T-helper 1 cell (primary cell): ENCODE data around the gene ADCYAP1R1.

ENCODE experiments used
- DNase-seq, 5 donors: peaks; one replicate each; pipeline ENCODE4 v3.0.0-alpha.2; 2012 to 2020

ADCYAP1R1 gene

DNA sequence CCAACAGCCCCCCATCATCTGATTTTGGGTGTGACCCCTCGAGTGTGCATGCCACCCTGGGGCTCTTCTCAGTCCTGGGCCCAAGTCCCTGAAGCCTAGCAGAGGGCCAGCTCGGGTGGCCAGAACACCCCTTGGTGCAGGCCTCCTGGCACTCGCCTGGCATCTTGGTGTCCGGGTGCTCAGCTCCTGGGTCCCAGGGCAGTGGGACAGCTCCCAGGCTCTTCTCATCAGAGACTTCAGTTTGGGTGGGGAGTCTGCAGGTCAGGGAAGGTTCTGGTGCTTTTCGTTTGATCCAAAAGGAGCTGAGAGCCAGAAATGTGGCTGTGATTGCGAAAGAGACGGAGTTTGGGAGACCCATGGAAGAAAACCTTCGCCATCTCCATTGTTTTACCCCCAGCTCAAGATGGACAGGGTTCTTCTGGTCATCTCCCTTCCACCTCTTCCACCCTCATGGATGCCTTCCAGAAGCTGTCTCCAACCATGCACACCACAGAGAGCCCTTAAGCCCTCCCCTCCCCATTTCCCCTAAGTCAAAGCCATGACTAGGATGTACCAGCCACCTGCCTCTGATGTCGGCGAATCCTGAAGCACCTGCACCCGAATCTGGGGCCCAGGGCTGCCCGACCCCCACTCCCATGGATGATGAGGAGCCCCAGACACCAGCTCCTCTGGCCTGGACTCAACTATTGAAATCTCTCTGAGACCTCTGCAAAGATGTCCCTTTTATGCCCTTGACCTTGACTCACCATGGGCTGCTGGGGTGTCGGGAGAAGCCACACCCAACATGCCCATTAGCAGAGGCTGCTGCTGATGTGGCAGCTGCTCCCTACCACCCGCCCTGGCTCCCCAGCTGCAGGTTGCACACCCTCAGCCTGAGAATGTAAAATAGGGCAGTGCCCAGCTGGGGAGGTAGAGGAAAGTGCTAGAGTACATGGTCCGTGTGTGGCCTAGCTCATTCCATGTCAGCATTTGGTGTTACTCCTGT lies 55.3 kb downstream of the ADCYAP1R1 start:
- no peak for DNase-seq

DNA sequence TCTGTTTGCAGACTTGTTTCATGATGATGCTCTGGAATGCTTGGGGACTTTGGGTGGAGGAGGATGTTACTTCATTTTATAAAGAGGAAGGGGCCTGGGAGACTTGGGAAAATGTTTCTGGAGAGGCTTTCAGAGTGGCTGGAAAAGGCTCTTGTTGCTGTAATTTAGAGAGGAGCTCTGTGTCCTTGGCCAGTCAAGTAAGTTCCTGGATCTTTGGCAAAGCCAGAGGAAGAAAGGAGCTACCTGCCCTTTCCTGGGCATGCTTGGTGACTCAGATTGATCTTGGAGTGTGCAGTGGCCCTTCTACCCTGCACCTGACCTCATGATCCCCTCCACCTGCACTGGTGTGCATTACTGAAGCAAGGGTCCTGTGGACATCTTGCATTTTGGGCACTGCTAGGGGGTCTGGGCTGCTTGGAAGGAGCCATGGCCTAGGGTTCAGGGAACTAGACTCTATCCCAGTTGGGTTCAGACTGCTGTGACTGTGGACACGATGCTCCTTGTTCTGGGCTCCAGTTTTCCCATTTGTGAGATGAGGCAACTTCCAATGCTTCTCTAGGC lies 56.1 kb downstream of the ADCYAP1R1 start:
- DNase-seq, result no peak

DNA sequence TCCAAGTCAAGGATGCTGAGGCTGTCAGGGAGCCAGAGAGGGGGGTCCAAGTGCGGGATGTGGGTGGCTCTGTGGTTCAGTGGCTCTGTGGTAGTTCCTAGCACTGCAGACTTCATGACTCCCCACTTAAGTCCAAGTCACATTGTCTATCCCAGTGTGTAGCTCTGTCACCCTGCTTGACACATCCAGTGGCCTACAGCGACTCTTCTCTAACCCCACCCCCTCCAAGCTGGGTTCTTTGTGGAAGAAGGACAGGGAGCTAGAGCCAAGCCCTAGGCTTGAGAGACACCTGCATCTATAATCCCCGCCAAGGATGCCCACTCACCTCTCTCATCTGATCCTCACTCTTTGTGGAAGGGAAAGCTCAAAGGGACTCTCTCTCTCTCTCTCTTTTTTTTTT lies 57.6 kb downstream of the ADCYAP1R1 start:
- DNase-seq, result no peak

GRCh38 chr7:31110331-31111108 lies 58.4 kb downstream of the ADCYAP1R1 start:
- DNase-seq, result no peak

DNA sequence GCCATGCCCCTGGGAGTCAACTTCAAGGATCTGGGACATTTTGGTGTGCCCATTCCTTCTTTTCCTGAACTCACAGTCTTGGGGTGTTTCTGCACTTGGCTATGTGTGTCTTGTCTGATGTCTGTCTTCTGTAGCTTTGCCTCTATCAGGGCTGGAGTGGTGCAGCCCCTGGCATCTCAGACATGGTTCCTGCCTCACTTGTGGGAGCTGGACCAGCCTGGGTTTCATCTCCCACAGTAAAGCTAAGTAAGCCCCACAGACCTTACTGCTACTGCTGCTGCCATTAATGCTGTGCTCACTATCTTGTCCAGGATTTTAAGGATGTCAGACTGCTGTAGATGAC lies 59.0 kb downstream of the ADCYAP1R1 start:
- no peak for DNase-seq

DNA sequence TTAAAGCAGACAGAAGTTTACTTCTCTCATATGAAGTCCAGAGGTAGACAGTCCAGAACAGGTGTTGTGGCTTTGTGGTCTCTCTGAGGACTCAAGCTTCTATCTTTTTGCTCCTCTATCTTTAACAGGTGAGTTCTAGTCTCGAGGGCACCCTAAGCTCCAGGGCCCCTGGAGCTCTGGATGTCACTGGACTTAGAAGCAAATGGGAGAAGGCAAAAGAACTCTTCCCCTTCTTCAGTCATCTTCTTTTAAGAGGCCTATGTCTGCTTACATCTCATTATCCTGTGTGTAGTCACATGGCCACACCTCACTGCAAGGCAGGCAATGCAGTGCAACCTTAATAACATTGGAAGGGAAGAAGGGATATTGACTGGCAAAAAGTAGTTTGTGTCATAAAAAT lies 61.6 kb downstream of the ADCYAP1R1 start:
- no peak for DNase-seq

GRCh38 chr7:31114593-31115343 lies 62.7 kb downstream of the ADCYAP1R1 start:
- DNase-seq, result no peak

GRCh38 chr7:31116615-31117014 lies 64.5 kb downstream of the ADCYAP1R1 start:
- no peak for DNase-seq

GRCh38 chr7:31119249-31119648 lies 67.1 kb downstream of the ADCYAP1R1 start:
- no peak for DNase-seq

- no peak for DNase-seq
These were observed 68.8 kb downstream of the ADCYAP1R1 start for GRCh38 chr7:31120800-31121513.

- no peak for DNase-seq
These were observed 69.5 kb downstream of the ADCYAP1R1 start for GRCh38 chr7:31121601-31122000.

DNA sequence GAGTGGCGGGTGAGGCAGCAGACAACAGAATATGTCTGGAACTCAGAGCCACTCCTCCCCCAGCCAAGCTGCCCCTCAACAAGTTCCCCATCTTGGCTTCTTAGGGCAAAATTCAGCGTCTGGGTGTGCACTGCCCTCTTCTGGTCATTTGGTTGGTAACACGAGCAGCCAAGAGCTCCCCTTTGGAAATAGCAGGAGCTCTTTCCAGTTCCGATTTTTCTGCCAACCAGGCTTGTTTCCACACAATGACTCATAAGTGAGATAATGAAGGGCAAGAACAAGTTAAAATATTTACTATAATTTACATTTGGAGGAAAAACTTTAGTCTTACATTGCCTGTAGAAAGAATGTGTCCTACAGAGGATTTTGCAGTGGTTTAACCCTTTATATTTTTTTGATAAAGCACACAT lies 70.5 kb downstream of the ADCYAP1R1 start:
- DNase-seq, result peak in 2 of 5 donors; percentile 14 to 19

DNA sequence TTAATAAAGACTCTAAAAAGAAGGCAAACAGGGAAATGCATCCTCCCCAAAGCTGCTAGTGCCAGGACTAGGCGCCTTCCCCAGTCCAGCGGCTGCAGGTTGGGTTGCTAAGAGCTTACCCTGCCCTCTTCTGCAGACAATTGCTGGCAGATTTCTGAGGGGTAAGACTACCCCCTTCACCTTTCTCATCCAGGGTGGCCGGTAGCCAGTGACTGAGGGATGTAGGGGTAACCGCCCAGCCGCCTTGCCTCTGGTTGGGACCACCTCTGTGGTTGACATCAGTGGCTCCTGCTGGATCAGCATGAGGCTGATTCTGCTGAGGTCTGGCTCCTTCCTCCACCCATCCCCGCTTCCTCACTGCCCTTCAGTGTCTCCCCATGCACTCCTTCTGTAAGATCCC lies 71.2 kb downstream of the ADCYAP1R1 start:
- no peak for DNase-seq

DNA sequence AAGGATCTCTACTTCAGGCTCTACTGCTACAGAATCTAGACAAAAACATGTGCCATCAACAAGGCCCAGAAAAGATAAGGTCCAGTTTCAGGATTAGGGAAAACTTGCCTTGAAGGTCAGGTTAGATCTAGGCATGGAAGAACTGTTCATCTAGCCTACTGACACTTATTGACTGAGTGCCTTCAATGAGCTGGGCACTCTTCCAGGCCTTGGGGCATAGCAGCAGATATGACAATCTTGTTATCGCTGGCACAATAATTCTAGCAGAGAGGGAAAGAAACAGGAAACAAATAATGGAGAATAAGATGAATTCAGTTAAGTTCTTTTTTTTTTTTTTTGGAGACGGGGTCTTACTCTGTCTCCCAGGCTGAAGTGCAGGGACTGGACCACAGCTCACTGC lies 71.6 kb downstream of the ADCYAP1R1 start:
- DNase-seq, result no peak

GRCh38 chr7:31125171-31125570 lies 73.1 kb downstream of the ADCYAP1R1 start:
- no peak for DNase-seq

DNA sequence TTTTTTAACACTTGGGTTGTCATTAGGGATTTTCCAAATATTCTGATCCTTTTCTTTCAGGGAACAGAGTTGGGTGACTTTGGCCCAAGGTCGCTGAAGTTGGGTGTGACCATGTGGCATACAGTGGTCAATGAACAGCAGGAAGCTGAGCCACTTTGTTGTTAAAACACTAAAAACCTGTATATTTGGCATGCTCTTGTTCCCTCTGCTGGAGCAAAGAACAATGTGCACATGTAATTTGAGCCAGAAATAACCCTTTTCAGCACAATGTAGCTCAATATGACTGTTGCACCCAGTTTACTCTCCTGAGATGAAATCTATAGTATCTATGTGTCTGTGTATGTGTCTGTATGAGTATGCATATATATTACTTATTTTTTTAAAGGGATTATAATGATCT lies 74.9 kb downstream of the ADCYAP1R1 start:
- DNase-seq, result no peak

DNA sequence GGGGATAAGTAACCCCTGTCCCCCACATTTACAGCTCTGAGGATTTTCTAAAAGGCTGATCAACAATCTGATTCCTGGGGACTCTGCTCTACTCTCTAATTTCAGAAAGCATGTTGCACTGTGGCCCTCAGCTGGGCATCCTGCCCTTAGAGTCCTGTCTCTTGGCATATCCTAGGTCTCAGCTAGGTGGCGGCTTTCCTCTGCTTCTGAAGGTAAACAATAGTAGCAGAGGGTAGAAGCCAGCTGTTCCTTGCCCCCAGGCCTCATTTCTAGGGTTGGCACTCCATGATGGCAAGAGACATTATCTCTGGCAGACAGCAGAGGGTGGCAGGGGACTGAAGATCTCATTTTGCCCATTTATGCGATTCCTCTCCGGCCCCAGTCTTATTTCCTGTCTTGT lies 77.0 kb downstream of the ADCYAP1R1 start:
- no peak for DNase-seq

DNA sequence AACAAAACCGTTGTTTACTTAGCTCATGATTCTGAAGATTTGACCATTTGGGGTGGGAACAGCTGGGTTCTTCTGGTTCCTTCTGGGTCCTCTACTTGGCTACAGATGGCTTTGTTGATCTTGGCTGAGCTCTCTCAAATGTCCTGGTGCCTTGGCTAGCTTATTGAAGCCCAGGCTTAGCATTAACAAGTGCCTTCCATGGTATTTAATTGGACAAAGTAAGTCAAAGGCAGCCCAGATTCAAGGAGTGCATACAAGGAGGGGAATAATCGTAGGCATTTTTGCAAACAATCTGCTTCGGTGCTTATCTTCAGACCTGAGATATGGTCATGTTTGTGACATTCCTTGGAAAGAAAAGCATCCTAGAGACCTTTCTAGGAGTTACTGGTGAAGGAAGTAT lies 81.4 kb downstream of the ADCYAP1R1 start:
- no peak for DNase-seq

DNA sequence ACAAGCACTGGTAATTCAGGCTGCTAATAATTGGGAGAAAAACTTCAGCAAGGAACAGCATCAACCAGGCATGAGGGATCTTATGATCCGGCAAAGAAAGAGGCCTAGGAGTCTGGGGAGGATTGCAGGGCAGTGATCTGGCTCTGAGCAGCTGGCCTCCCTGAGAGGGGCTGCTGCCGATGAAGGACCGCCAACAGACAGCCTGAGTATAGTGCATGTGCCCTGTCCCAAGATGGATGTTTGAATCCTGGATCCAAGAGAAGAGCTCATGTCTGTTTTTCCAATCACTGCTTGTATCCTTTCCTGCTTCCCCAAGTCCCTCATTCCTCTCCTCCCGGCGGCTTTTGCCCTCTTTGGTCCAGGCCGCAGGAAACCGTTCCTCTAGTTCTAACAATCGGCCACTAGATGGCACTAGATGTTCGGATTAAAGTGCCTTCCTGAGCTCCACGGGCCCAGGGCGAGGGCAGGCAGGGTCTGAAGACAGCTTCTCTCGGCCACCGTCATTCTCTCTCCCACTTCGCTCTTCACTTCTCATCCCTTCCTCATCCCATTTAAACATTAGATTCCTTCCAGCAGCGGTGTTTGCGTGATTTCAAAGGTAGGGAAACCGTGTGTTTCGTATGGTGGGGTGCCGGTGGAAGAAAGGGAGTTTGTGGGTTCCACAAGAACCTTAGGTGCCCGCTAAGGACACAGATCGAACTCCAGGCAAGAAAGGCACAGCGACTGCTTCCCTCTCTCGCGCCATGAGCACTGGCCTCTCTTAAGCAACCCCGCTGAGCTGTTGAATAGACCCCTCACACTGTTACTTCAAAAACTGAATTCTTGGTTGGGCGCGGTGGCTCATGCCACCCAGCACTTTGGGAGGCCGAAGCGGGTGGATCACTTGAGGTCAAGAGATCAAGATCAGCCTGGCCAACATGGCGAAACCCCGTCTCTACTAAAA lies 82.4 kb downstream of the ADCYAP1R1 start:
- DNase-seq, result peak in 3 of 5 donors; percentile 11 to 38 (median 24)

GRCh38 chr7:31137234-31137633 lies 85.1 kb downstream of the ADCYAP1R1 start:
- no peak for DNase-seq

- no peak for DNase-seq
These were observed 93.2 kb downstream of the ADCYAP1R1 start for GRCh38 chr7:31145339-31145738.
